T-helper 9 cell (primary cell): ENCODE results near the gene CSNK1A1L.
"Not testable (repeated sequence)": the region's sequence is repeated elsewhere in the genome, so short reads cannot be mapped to it uniquely, and the experiment has no call there.

Source experiments
- DNase-seq: peaks from one replicate; pipeline ENCODE4 v3.0.0-alpha.2; 2020

The CSNK1A1L gene

GRCh38 chr13:37056228-37056627 lies 49.2 kb downstream of the CSNK1A1L start:
- not testable (repeated sequence) for DNase-seq
